Activated B cell treated with CpG ODN at 0.5 μM for 24 hours (primary cell): ENCODE measurements around the gene ASPRV1. TPM values are rescaled to one million over a fixed set of nuclear protein-coding genes. Genes with fewer than 3 reads are reported as not detected.

Experiments
- ATAC-seq: fragments of 200-7000 bp; cut with Tn5 transposase; one replicate; pipeline ENCODE4 v1.10.0; 2021; ENCODE audit warnings: low read depth, mild to moderate bottlenecking, moderate library complexity
- CTCF ChIA-PET: fragments of 350-600 bp; sonication (Branson Sonifier 250); formaldehyde crosslinking; loops from one replicate; lab custom pipeline; 2021; ENCODE audit warnings: antibody characterized with exemption; lab: Charles Lee
- POLR2A ChIA-PET: fragments of 350-600 bp; sonication (Branson Sonifier 250); formaldehyde crosslinking; loops from one replicate; lab custom pipeline; 2021; ENCODE audit warnings: antibody characterized with exemption; lab: Charles Lee
- DNase-seq: peaks from one replicate; pipeline ENCODE4 v3.0.0; 2022
- H3K27ac Mint-ChIP-seq: one replicate; pipeline ENCODE4 v1.8.0; 2020; ENCODE audit warnings: mixed read lengths
- H3K27me3 Mint-ChIP-seq: one replicate; pipeline ENCODE4 v1.8.0; 2021; ENCODE audit warnings: mixed read lengths
- H3K36me3 Mint-ChIP-seq: one replicate; pipeline ENCODE4 v1.8.0; 2021; ENCODE audit warnings: low read depth, mixed read lengths
- H3K4me1 Mint-ChIP-seq: one replicate; pipeline ENCODE4 v1.8.0; 2021; ENCODE audit warnings: mixed read lengths
- H3K4me3 Mint-ChIP-seq: one replicate; pipeline ENCODE4 v1.8.0; 2020; ENCODE audit warnings: mild to moderate bottlenecking, mixed read lengths
- H3K9me3 Mint-ChIP-seq: one replicate; pipeline ENCODE4 v1.8.0; 2020; ENCODE audit warnings: mixed read lengths
- CTCF ChIP-seq: fragments of 200-600 bp; IDR thresholded peaks from one replicate; pipeline ENCODE4 v1.8.0; 2022; ENCODE audit warnings: antibody characterized with exemption, mild to moderate bottlenecking
- intact Hi-C: fragments of 100-400 bp; cut with micrococcal nuclease; formaldehyde crosslinking; loops from one replicate; pipeline ENCODE4 v1.15.1; 2024
- total RNA-seq: library from RNA; stranded (reverse); gene quantifications from 2 replicates; pipeline ENCODE4 v1.2.3, GENCODE V29; 2022

ASPRV1 gene
- total RNA-seq, 1 donor from 2014 or later = 0.47 TPM

GRCh38 chr2:69934614-69934908, 26.9 kb downstream of the ASPRV1 start:
- intact Hi-C loops = no loop called here
- no peak for ATAC-seq
- H3K4me1 Mint-ChIP-seq = peaks cover 10% of the 10 kb centered on the region
- DNase-seq = no peak
- ChIA-PET CTCF (no interaction called here), POLR2A (interaction anchor here (0.6 kb wide), 1 partner anchor 210 kb away, joined by 3 read pairs; no protein-coding TSS in a partner anchor)
- H3K27me3 Mint-ChIP-seq = no peaks in the 10 kb centered on the region
- H3K36me3 Mint-ChIP-seq = peaks cover 62% of the 10 kb centered on the region
- no peak overlapping the region for H3K27ac Mint-ChIP-seq
- no peak for TF ChIP-seq CTCF
- no peak overlapping the region for H3K4me3 Mint-ChIP-seq
- H3K9me3 Mint-ChIP-seq = no peaks in the 10 kb centered on the region

GRCh38 chr2:69933839-69934613, 27.4 kb downstream of the ASPRV1 start:
- ChIA-PET CTCF (no interaction called here), POLR2A (interaction anchor here (0.6 kb wide), 1 partner anchor 211 kb away, joined by 3 read pairs; no protein-coding TSS in a partner anchor)
- Mint-ChIP-seq H3K27ac (no peak overlapping the region), H3K9me3 (no peaks in the 10 kb centered on the region), H3K4me3 (no peak overlapping the region), H3K4me1 (peaks cover 10% of the 10 kb centered on the region), H3K36me3 (peaks cover 61% of the 10 kb centered on the region), H3K27me3 (no peaks in the 10 kb centered on the region)
- no peak for DNase-seq
- TF ChIP-seq CTCF = no peak
- no peak for ATAC-seq
- intact Hi-C loops = no loop called here

GRCh38 chr2:69933254-69933828, 28.1 kb downstream of the ASPRV1 start:
- H3K9me3 Mint-ChIP-seq = no peaks in the 10 kb centered on the region
- POLR2A ChIA-PET = interaction anchor here (1.2 kb wide), 1 partner anchor 209 kb away, joined by 5 read pairs; no protein-coding TSS in a partner anchor
- H3K4me1 Mint-ChIP-seq = peaks cover 10% of the 10 kb centered on the region
- CTCF ChIA-PET = no interaction called here
- H3K4me3 Mint-ChIP-seq = no peak overlapping the region
- ATAC-seq (no peak), DNase-seq (no peak)
- no peaks in the 10 kb centered on the region for H3K27me3 Mint-ChIP-seq
- H3K36me3 Mint-ChIP-seq = peaks cover 57% of the 10 kb centered on the region
- no peak for TF ChIP-seq CTCF
- H3K27ac Mint-ChIP-seq = no peak overlapping the region
- intact Hi-C loops = no loop called here

GRCh38 chr2:69932596-69932922, 28.9 kb downstream of the ASPRV1 start:
- peaks cover 53% of the 10 kb centered on the region for H3K36me3 Mint-ChIP-seq
- no peaks in the 10 kb centered on the region for H3K27me3 Mint-ChIP-seq
- no peak overlapping the region for H3K27ac Mint-ChIP-seq
- H3K9me3 Mint-ChIP-seq = no peaks in the 10 kb centered on the region
- CTCF ChIA-PET = no interaction called here
- H3K4me1 Mint-ChIP-seq = peaks cover 10% of the 10 kb centered on the region
- TF ChIP-seq CTCF = no peak
- DNase-seq (no peak), ATAC-seq (no peak)
- intact Hi-C loops = no loop called here
- POLR2A ChIA-PET = interaction anchor here (1.2 kb wide), 1 partner anchor 209 kb away, joined by 5 read pairs; no protein-coding TSS in a partner anchor
- no peak overlapping the region for H3K4me3 Mint-ChIP-seq

- intact Hi-C loops = no loop called here
These were observed 29.4 kb downstream of the ASPRV1 start for GRCh38 chr2:69931832-69932595.

More at GRCh38 chr2:69931832-69932595, 29.4 kb downstream of the ASPRV1 start:
- peaks cover 51% of the 10 kb centered on the region for H3K36me3 Mint-ChIP-seq
- no peaks in the 10 kb centered on the region for H3K27me3 Mint-ChIP-seq
- DNase-seq (no peak), ATAC-seq (no peak)
- ChIA-PET CTCF (no interaction called here), POLR2A (interaction anchor here (0.5 kb wide), 1 partner anchor 191 kb away, joined by 3 read pairs; no protein-coding TSS in a partner anchor)
- no peak overlapping the region for H3K4me3 Mint-ChIP-seq
- TF ChIP-seq CTCF = no peak
- no peaks in the 10 kb centered on the region for H3K9me3 Mint-ChIP-seq
- H3K4me1 Mint-ChIP-seq = peaks cover 10% of the 10 kb centered on the region
- H3K27ac Mint-ChIP-seq = no peak overlapping the region
